Measurements from ENCODE around the gene DAAM1. TPM values are rescaled to one million over a fixed set of nuclear protein-coding genes. Genes with fewer than 3 reads are reported as not detected.
A peak's percentile ranks its signal among the peaks of the same experiment; 100 is the strongest.

DAAM1 gene
- total RNA-seq, 1 donor from 2014 or later = 40.7 TPM

GRCh38 chr14:59244581-59244980 is 56.1 kb downstream of the DAAM1 start:
- no peaks in the 10 kb centered on the region for H3K9me3 Mint-ChIP-seq (ENCODE audit: low read depth)
- DNase-seq (ENCODE audit: low spot score) = no peak
- no peaks in the 10 kb centered on the region for H3K27me3 Mint-ChIP-seq (ENCODE audit: low read depth)
- H3K4me1 Mint-ChIP-seq (ENCODE audit: low read depth) = peaks cover 35% of the 10 kb centered on the region
- H3K4me3 Mint-ChIP-seq (ENCODE audit: unreplicated experiment) = no peak overlapping the region
- peaks cover 1% of the 10 kb centered on the region for H3K36me3 Mint-ChIP-seq (ENCODE audit: low read depth)
- H3K27ac Mint-ChIP-seq (ENCODE audit: unreplicated experiment) = no peak overlapping the region
- TF ChIP-seq, protein P1, sequence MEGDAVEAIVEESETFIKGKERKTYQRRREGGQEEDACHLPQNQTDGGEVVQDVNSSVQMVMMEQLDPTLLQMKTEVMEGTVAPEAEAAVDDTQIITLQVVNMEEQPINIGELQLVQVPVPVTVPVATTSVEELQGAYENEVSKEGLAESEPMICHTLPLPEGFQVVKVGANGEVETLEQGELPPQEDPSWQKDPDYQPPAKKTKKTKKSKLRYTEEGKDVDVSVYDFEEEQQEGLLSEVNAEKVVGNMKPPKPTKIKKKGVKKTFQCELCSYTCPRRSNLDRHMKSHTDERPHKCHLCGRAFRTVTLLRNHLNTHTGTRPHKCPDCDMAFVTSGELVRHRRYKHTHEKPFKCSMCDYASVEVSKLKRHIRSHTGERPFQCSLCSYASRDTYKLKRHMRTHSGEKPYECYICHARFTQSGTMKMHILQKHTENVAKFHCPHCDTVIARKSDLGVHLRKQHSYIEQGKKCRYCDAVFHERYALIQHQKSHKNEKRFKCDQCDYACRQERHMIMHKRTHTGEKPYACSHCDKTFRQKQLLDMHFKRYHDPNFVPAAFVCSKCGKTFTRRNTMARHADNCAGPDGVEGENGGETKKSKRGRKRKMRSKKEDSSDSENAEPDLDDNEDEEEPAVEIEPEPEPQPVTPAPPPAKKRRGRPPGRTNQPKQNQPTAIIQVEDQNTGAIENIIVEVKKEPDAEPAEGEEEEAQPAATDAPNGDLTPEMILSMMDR (IDR thresholded peaks at IDR 0.05) = no peak

DNA sequence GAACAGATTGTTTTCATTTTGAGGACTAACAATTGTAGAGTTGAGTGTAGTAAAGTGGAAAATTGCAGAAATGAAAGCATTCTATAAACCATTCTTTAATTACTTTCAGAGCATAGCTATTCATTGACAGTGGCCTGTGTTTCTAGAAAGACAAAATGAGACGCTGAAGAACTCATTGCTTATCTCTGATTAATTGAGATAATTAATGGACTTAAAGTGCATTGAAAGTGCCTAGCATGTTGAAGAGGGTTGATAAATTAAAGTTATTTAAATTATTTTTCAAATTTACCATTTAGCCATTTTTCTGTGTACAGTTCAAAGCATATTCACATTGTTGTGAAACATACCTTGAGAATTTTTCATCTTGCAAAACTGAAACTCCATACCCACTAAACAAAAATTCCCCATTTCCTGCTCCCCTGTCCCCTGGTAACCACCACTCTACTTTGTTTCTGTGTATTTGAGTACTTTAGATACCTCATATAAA is 57.4 kb downstream of the DAAM1 start:
- Mint-ChIP-seq H3K27me3 (ENCODE audit: low read depth) (no peaks in the 10 kb centered on the region), H3K4me3 (ENCODE audit: unreplicated experiment) (no peak overlapping the region), H3K27ac (ENCODE audit: unreplicated experiment) (no peak overlapping the region), H3K4me1 (ENCODE audit: low read depth) (peaks cover 33% of the 10 kb centered on the region), H3K36me3 (ENCODE audit: low read depth) (peaks cover 1% of the 10 kb centered on the region), H3K9me3 (ENCODE audit: low read depth) (no peaks in the 10 kb centered on the region)
- TF ChIP-seq, protein P1 (IDR thresholded peaks at IDR 0.05) = no peak
- DNase-seq (ENCODE audit: low spot score) = no peak

DNA sequence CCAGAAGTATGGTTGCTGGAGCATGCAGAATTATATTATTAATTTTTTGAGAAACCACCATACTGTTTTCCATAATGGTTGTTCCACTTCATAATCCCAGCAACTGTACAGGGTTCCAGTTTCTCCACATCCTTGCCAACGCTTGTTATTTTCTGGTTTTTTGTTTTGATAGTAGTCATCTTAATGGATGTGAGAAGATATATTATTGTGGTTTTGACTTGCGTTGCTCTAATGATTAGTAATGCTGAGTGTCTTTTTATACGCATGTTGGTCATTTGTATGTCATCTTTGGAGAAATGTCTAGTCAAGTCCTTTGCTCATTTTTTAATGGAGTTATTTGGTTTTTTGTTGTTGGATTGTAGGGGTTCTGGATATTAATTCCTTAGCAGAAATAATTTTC is 58.1 kb downstream of the DAAM1 start:
- no peak overlapping the region for H3K4me3 Mint-ChIP-seq (ENCODE audit: unreplicated experiment)
- DNase-seq (ENCODE audit: low spot score) = no peak
- no peaks in the 10 kb centered on the region for H3K27me3 Mint-ChIP-seq (ENCODE audit: low read depth)
- TF ChIP-seq, protein P1 (IDR thresholded peaks at IDR 0.05) = no peak
- no peak overlapping the region for H3K27ac Mint-ChIP-seq (ENCODE audit: unreplicated experiment)
- H3K4me1 Mint-ChIP-seq (ENCODE audit: low read depth) = peaks cover 30% of the 10 kb centered on the region
- no peaks in the 10 kb centered on the region for H3K9me3 Mint-ChIP-seq (ENCODE audit: low read depth)
- H3K36me3 Mint-ChIP-seq (ENCODE audit: low read depth) = peaks cover 1% of the 10 kb centered on the region

GRCh38 chr14:59247801-59248584 is 59.5 kb downstream of the DAAM1 start:
- Mint-ChIP-seq H3K9me3 (ENCODE audit: low read depth) (no peaks in the 10 kb centered on the region), H3K4me3 (ENCODE audit: unreplicated experiment) (no peak overlapping the region), H3K27me3 (ENCODE audit: low read depth) (no peaks in the 10 kb centered on the region)

GRCh38 chr14:59249029-59249428 is 60.6 kb downstream of the DAAM1 start:
- Mint-ChIP-seq H3K27me3 (ENCODE audit: low read depth) (no peaks in the 10 kb centered on the region), H3K4me3 (ENCODE audit: unreplicated experiment) (no peak overlapping the region), H3K4me1 (ENCODE audit: low read depth) (peaks cover 51% of the 10 kb centered on the region), H3K9me3 (ENCODE audit: low read depth) (no peaks in the 10 kb centered on the region), H3K36me3 (ENCODE audit: low read depth) (peaks cover 1% of the 10 kb centered on the region), H3K27ac (ENCODE audit: unreplicated experiment) (peak overlapping the region; percentile 27)
- no peak for DNase-seq (ENCODE audit: low spot score)
- TF ChIP-seq, protein P1 (IDR thresholded peaks at IDR 0.05) = no peak

More at GRCh38 chr14:59247801-59248584, 59.5 kb downstream of the DAAM1 start:
- H3K4me1 Mint-ChIP-seq (ENCODE audit: low read depth) = peaks cover 41% of the 10 kb centered on the region
- TF ChIP-seq, protein P1 (IDR thresholded peaks at IDR 0.05) = no peak
- peaks cover 1% of the 10 kb centered on the region for H3K36me3 Mint-ChIP-seq (ENCODE audit: low read depth)
- no peak for DNase-seq (ENCODE audit: low spot score)
- peak overlapping the region; percentile 29 for H3K27ac Mint-ChIP-seq (ENCODE audit: unreplicated experiment)
